ENCODE results near the gene KIF3C.
"Not testable (repeated sequence)": the region's sequence is repeated elsewhere in the genome, so short reads cannot be mapped to it uniquely, and the experiment has no call there.

The KIF3C gene

DNA sequence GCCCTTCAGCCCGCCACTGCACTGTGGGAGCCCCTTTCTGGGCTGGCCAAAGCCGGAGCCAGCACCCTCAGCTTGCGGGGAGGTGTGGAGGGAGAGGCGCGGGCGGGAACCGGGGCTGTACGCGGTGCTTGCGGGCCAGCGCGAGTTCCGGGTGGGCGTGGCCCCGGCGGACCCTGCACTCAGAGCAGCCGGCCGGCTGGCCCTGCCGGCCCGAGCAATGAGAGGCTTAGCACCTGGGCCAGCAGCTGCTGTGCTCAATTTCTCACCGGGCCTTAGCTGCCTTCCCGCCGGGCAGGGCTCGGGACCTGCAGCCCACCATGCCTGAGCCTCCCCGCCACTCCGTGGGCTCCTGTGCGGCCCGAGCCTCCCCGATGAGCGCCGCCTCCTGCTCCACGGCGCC lies 66.9 kb downstream of the KIF3C start:
- not testable (repeated sequence) for DNase-seq

- not testable (repeated sequence) for DNase-seq
These were observed 68.7 kb downstream of the KIF3C start for GRCh38 chr2:25913696-25913973.

DNA sequence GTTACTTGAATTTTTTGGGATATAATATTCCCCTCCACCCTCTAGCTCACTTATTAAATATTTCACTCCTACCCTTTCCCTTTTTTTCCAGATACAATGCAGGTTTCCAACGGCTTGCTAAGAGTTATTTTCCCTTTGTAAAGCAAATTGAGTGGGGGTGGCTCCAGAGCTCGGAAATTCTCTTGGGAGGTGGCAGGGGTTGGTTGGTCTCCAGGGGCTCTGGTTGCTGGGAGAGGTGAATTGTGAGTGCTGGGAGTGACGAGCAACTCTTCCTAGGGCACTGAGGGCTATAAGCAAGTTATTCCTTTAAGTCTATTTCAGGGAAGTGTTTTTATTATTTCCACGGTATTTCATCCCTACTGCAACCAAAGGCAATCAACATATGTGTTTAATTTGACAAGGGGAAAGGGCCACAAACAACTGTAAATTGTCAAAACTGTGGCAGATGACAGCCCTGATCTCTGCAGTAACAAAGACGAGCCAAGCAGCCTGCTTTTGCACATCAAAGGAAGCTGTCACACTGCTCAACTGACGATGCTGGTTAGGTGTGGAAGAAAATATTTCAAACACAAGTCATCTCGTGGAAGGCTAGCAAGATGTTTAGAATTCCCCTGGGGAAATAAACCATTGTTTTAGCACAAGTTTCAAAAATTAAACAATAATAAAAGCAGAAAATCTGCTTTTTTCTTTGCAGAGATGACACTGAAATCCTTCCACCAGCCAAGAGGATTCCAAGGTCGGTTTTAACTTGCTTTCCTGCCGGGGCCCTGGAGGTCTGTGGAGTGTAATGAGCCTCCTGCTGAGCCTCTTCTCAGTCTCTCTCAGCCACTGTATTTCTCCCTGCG lies 69.2 kb downstream of the KIF3C start:
- no peak for DNase-seq

GRCh38 chr2:25909574-25909973 lies 72.7 kb downstream of the KIF3C start:
- DNase-seq = not testable (repeated sequence)

DNA sequence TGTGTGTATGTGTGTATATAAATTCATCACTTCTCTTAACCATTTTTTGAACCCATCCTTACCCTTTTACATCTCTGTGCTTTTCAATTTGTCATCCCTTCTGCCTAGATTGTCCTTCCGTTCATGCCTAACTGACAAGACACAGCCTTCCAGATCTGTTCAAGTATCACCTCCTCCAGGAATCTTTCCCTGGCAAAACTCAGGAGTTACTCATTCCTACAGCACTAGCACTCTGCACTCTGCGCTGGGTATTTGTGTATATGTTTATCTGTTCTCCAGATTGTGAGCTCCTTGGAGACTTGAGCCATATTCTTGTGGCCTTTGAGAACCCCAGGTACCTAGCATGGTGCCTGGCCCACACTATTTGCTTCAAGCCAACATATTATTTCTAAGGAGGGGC lies 77.2 kb downstream of the KIF3C start:
- DNase-seq = no peak

GRCh38 chr2:25903216-25903776 lies 79.0 kb downstream of the KIF3C start:
- no peak for DNase-seq

GRCh38 chr2:25899404-25899970 lies 82.8 kb downstream of the KIF3C start:
- DNase-seq = no peak

DNA sequence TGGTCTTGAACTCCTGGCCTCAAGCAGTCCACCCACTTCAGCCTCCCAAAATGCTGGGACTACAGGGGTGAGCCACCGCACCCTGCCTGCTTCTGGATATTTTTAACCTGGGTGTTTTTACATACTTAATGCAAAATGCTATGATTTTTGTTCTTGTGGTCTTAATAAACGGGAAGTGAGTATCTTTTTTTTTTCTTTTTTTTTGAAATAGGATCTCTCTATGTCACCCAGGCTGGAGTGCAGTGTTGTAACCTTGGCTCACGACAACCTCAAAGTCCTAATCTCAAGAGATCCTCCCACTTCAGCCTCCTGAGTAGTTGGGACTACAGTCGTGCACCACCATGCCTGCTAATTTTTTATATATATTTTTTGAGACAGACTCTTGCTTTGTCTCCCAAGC lies 84.8 kb downstream of the KIF3C start:
- no peak for DNase-seq

DNA sequence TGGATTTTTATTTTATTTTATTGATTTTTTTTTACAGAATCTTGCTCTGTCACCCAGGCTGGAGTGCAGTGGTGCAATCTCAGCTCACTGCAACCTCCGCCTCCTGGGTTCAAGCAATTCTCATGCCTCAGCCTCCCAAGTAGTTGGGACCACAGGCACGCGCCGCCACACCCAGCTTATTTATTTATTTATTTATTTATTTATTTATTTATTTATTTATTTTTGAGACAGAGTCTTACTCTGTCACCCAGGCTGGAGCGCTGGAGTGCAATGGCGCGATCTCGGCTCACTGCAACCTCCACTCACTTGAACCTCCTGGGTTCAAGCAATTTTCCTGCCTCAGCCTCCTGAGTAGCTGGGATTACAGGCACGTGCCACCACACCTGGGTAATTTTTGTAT lies 86.0 kb downstream of the KIF3C start:
- not testable (repeated sequence) for DNase-seq

GRCh38 chr2:25895610-25896009 lies 86.7 kb downstream of the KIF3C start:
- no peak for DNase-seq

- no peak for DNase-seq
These were observed 87.3 kb downstream of the KIF3C start for GRCh38 chr2:25895018-25895417.

- DNase-seq = no peak
These were observed 88.0 kb downstream of the KIF3C start for GRCh38 chr2:25894135-25894830.

DNA sequence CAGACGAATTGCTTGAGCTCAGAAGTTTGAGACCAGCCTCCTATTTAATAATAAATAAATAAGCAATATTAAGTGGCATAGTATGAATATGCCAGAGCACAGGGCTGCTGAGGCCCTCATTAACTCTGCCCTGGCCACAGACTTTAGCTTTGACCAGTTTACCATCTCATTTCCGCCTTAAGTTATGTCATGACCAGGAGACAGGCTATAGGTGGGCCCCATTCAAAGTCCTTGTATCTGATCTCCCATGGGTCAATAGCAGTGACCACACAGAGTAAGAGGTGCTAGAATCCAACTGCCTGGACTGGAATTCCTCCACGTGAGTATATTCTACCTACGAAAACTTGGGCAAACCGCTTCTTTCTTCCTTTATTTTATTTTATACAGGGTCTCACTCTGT lies 90.6 kb downstream of the KIF3C start:
- DNase-seq = no peak

DNA sequence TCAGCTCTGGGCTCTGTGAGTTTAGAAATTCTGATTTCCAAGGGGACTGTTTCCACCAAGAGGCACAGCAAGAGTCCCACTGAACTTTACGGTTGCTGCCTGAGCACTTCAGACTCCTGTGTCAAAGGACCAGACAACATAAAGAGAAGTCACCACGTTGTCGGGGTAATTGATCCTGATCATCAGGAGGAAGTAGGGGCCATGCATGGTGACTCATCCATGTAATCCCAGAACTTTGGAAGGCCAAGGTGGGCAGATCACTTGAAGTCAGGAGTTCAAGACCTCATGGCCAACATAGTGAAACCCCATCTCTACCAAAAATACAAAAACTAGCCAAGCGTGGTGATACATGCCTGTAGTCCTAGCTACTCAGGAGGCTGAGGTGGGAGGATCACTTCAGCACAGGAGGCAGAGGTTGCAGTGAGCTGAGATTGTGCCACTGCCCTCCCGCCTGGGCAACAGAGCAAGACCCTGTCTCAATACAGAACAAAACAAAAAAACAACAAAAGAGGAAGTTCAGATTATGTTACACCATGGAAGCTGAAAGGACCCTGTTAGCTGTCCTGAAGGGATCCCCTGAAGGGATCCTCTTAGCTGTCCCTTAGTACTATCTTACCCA lies 94.6 kb downstream of the KIF3C start:
- DNase-seq = no peak

DNA sequence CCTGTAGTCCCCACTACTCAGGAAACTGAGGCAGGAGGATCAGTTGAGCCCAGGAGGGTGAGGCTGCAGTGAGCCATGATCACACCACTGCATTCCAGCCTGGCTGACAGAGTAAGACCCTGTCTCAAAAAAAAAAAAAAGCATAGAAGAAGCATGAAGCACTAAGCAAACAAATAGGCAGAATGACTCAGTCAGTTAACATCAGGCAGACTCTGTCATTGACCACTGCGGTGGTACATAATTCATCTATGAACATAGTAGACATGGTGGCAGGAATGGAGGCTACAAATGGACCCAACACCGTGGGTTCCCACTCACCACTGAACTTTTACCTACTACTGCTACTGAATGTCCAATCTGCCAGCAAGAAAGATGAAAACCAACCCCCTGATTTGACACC lies 96.4 kb downstream of the KIF3C start:
- DNase-seq = no peak

DNA sequence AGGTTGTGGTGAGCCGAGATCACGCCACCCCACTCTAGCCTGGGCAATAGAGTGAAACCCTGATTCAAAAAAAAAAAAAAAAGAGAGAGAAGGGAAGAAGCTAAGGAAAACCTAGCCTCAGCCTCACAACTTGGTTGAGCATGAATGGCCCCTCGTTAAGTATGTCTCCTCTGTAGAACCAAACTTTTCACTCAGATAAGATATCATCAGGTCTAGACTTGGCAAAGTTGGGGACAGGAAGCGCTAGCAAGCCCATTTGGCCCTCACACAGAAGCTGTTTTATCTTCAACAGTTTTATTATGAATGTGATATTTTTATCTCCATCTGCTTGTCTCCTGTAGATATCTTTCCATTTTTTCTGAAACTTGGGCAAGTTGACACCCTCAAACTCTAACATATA lies 100.5 kb downstream of the KIF3C start:
- no peak for DNase-seq

- DNase-seq = no peak
These were observed 103.1 kb downstream of the KIF3C start for GRCh38 chr2:25879133-25879730.

DNA sequence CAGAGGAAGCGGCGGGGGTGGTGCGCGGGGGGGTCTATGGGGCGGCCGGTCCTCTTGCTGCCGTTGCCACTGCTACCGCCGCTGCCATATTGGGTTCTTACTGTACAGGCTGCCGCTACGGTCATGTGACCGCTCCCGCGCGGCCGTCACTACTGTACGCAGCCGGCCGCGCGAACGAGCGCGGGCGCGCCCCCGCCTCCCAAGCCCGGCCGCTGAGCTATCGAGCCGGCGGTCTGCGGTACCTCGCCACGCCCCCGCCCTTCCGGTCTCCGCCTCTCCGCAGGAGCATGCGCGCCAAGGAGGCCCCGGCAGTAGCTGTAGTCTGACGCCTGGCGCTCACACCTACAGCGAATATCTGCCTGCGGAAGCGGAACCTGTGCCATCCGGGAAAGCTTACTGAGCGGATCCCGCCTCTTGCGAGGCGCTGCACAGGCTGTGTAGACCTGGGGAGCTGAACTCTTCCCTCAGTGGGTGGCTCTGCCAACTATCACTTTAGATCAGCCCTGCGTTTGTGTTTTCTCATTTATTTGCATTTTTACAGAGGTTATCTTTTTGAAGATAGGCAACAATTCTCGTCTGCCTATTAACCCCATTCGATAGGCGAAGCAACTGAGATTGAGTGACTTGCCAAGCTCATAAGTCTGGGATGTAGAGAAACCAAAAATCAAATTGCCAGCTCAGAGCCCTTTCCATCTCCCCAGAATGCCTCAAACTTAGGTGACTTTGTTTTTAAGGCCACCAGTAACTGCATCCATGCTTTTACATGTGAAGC lies 103.8 kb downstream of the KIF3C start, which contains the start of gene ASXL2:
ASXL2 (minus strand) TSS at position 127 of the 772 bp plus-strand sequence. CDS start 265 bp downstream, outside the sequence.
- DNase-seq = peak; percentile 98

- peak; percentile 76 for DNase-seq
These were observed 104.6 kb downstream of the KIF3C start for GRCh38 chr2:25877431-25878360.

Measured in activated CD4-positive, alpha-beta T cell treated with anti-CD3 and anti-CD28 coated beads, Interleukin-2, Interleukin-6, amounts not matched to agents 100 ng/mL and 50 ng/mL, durations not matched to agents 16 hours and 8 hours (primary cell).